ENCODE results near the gene TSHZ2.

Gene TSHZ2

GRCh38 chr20:53296451-53297153, 324.4 kb downstream of the TSHZ2 start:
- no peak overlapping the region for H3K4me3 ChIP-seq (ENCODE audit: low read depth, low read length)
- no peaks in the 10 kb centered on the region for H3K27me3 ChIP-seq (replicated peaks)
- H3K27ac ChIP-seq = no peak overlapping the region
- no peak for DNase-seq
- H3K36me3 ChIP-seq (replicated peaks) = no peaks in the 10 kb centered on the region
- TF ChIP-seq CTCF (IDR thresholded peaks at IDR 0.05; ENCODE audit: low read depth, low read length, missing control alignments) = no peak
- in situ Hi-C loops (cut with HindIII; ENCODE audit: low pct_ligation_motif_present, low sequenced_read_pairs) = no loop called here

- Histone ChIP-seq H3K27me3 (replicated peaks) (no peaks in the 10 kb centered on the region), H3K27ac (no peak overlapping the region), H3K36me3 (replicated peaks) (no peaks in the 10 kb centered on the region), H3K4me3 (ENCODE audit: low read depth, low read length) (no peak overlapping the region)
- in situ Hi-C loops (cut with HindIII; ENCODE audit: low pct_ligation_motif_present, low sequenced_read_pairs) = no loop called here
- TF ChIP-seq CTCF (IDR thresholded peaks at IDR 0.05; ENCODE audit: low read depth, low read length, missing control alignments) = no peak
- no peak for DNase-seq
These were observed 325.0 kb downstream of the TSHZ2 start for GRCh38 chr20:53297154-53297529.

GRCh38 chr20:53298260-53298659, 326.1 kb downstream of the TSHZ2 start:
- no peaks in the 10 kb centered on the region for H3K27me3 ChIP-seq (replicated peaks)
- in situ Hi-C loops (cut with HindIII; ENCODE audit: low pct_ligation_motif_present, low sequenced_read_pairs) = no loop called here
- no peak overlapping the region for H3K27ac ChIP-seq
- DNase-seq = no peak
- H3K36me3 ChIP-seq (replicated peaks) = no peaks in the 10 kb centered on the region
- no peak for TF ChIP-seq CTCF (IDR thresholded peaks at IDR 0.05; ENCODE audit: low read depth, low read length, missing control alignments)
- H3K4me3 ChIP-seq (ENCODE audit: low read depth, low read length) = no peak overlapping the region

GRCh38 chr20:53298911-53299310, 326.8 kb downstream of the TSHZ2 start:
- in situ Hi-C loops (cut with HindIII; ENCODE audit: low pct_ligation_motif_present, low sequenced_read_pairs) = no loop called here
- H3K4me3 ChIP-seq (ENCODE audit: low read depth, low read length) = no peak overlapping the region
- TF ChIP-seq CTCF (IDR thresholded peaks at IDR 0.05; ENCODE audit: low read depth, low read length, missing control alignments) = no peak
- H3K27me3 ChIP-seq (replicated peaks) = no peaks in the 10 kb centered on the region
- H3K36me3 ChIP-seq (replicated peaks) = no peaks in the 10 kb centered on the region
- DNase-seq = no peak
- H3K27ac ChIP-seq = no peak overlapping the region

GRCh38 chr20:53299831-53300230, 327.7 kb downstream of the TSHZ2 start:
- H3K36me3 ChIP-seq (replicated peaks) = no peaks in the 10 kb centered on the region
- in situ Hi-C loops (cut with HindIII; ENCODE audit: low pct_ligation_motif_present, low sequenced_read_pairs) = no loop called here
- no peak overlapping the region for H3K27ac ChIP-seq
- no peak for DNase-seq
- H3K27me3 ChIP-seq (replicated peaks) = no peaks in the 10 kb centered on the region
- H3K4me3 ChIP-seq (ENCODE audit: low read depth, low read length) = no peak overlapping the region
- TF ChIP-seq CTCF (IDR thresholded peaks at IDR 0.05; ENCODE audit: low read depth, low read length, missing control alignments) = no peak

GRCh38 chr20:53301869-53302268, 329.7 kb downstream of the TSHZ2 start:
- no peak for DNase-seq
- no peak for TF ChIP-seq CTCF (IDR thresholded peaks at IDR 0.05; ENCODE audit: low read depth, low read length, missing control alignments)
- Histone ChIP-seq H3K36me3 (replicated peaks) (no peaks in the 10 kb centered on the region), H3K27ac (no peak overlapping the region), H3K27me3 (replicated peaks) (no peaks in the 10 kb centered on the region), H3K4me3 (ENCODE audit: low read depth, low read length) (no peak overlapping the region)
- in situ Hi-C loops (cut with HindIII; ENCODE audit: low pct_ligation_motif_present, low sequenced_read_pairs) = no loop called here
